Peyer's patch (tissue), 4 donors: ENCODE results near the gene ADAP1. TPM values are rescaled to one million over a fixed set of nuclear protein-coding genes. Genes with fewer than 3 reads are reported as not detected.

Experiments
- DNase-seq, 3 donors: peaks; one replicate each; pipeline ENCODE4 v3.0.0-alpha.2; 2017 to 2019
- H3K27ac ChIP-seq, 4 donors: fragments of 200-600 bp; sonication (generic); one replicate each; pipeline ENCODE4 v1.5.1; 2016 to 2019
- H3K27me3 ChIP-seq, 2 donors: fragments of 200-600 bp; sonication (generic); one replicate each; pipeline ENCODE4 v1.5.1; 2019
- H3K36me3 ChIP-seq, 3 donors: fragments of 200-600 bp; sonication (generic); one replicate each; pipeline ENCODE4 v1.5.1; 2016 to 2019
- H3K4me1 ChIP-seq, 4 donors: fragments of 200-600 bp; sonication (generic); one replicate each; pipeline ENCODE4 v1.5.1; 2016 to 2019
- H3K4me3 ChIP-seq, 4 donors: fragments of 200-600 bp; sonication (generic); 1 replicate in 3 of 4; 2 replicates in 1 of 4; pipeline ENCODE4 v1.5.1; 2016 to 2019; ENCODE audit warnings: mild to moderate bottlenecking in 1 of 4
- H3K9me3 ChIP-seq, 4 donors: fragments of 200-600 bp; sonication (generic); one replicate each; pipeline ENCODE4 v1.5.1; 2016 to 2019; ENCODE audit warnings: mild to moderate bottlenecking in 1 of 4
- POLR2A ChIP-seq, 2 donors: fragments of 450-650 bp; IDR thresholded peaks; one replicate each; pipeline ENCODE4 v1.5.1; 2017; ENCODE audit warnings: antibody characterized with exemption in 2 of 2, mild to moderate bottlenecking in 2 of 2, moderate library complexity in 2 of 2
- total RNA-seq, 4 donors: library from RNA; depleted of rRNA; stranded (reverse); fragments of >200 nt; gene quantifications; one replicate each; pipeline ENCODE4 v1.1.0, GENCODE V29; 2016
- TF ChIP-seq, protein P1 (sequence below), 6 experiments: fragments of 450-650 bp in 4 of 6; fragments of 200-600 bp in 2 of 6; sonication (generic) in 1 of 6; IDR thresholded peaks; one replicate each; pipeline ENCODE4 v1.5.1; 2017 to 2019; ENCODE audit warnings: antibody characterized with exemption in 6 of 6, mild to moderate bottlenecking in 3 of 6, moderate library complexity in 1 of 6

ADAP1 gene
- total RNA-seq, 4 donors from 2014 or later, result 102 to 146 (median 133) TPM

DNA sequence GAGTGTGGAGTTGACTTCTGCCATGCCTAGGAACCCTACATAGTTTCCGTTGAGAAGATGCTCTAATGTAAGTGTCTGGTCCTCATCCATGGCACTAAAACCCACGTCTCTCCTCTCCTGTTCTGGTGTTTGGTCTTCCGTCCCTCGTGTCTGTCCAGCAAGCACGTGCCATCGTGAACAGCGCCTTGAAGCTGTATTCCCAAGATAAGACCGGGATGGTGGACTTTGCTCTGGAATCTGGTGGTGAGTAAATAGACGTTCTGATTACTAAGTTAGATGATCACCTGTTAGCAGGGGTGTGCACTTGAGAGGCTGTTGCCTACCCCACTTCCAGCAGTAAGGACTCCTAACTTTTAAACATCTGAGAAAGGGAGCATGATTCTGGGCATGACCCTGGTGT is 93.3 kb downstream of the ADAP1 start:
- DNase-seq, result peak in 2 of 3 donors; percentile 69 to 86
- no peak for TF ChIP-seq POLR2A (IDR thresholded peaks at IDR 0.05)
- TF ChIP-seq, protein P1, sequence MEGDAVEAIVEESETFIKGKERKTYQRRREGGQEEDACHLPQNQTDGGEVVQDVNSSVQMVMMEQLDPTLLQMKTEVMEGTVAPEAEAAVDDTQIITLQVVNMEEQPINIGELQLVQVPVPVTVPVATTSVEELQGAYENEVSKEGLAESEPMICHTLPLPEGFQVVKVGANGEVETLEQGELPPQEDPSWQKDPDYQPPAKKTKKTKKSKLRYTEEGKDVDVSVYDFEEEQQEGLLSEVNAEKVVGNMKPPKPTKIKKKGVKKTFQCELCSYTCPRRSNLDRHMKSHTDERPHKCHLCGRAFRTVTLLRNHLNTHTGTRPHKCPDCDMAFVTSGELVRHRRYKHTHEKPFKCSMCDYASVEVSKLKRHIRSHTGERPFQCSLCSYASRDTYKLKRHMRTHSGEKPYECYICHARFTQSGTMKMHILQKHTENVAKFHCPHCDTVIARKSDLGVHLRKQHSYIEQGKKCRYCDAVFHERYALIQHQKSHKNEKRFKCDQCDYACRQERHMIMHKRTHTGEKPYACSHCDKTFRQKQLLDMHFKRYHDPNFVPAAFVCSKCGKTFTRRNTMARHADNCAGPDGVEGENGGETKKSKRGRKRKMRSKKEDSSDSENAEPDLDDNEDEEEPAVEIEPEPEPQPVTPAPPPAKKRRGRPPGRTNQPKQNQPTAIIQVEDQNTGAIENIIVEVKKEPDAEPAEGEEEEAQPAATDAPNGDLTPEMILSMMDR (IDR thresholded peaks at IDR 0.05), result no peak

DNA sequence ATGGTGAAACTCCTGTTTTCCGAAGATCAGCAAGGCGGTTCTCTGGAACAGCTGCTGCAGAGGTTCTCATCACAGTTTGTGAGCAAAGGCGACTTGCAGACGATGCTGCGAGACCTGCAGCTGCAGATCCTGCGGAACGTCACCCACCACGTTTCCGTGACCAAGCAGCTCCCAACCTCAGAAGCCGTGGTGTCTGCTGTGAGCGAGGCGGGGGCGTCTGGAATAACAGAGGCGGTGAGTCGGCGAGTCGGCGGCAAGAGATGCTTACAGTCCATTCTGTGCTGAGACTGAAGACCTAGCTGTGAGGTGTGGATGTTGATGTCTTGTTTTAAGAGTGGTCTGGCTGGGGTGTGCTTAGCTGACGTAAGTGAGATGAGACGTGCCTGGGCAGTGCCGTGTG is 94.3 kb downstream of the ADAP1 start:
- H3K9me3 ChIP-seq, result no peaks in the 10 kb centered on the region
- H3K4me3 ChIP-seq, result no peak overlapping the region
- no peaks in the 10 kb centered on the region for H3K27me3 ChIP-seq
- no peak for DNase-seq
- peaks cover 0 to 90% (median 0%) of the 10 kb centered on the region in 3 donors for H3K36me3 ChIP-seq
- H3K4me1 ChIP-seq, result peaks cover 0 to 2% (median 0%) of the 10 kb centered on the region in 4 donors
- H3K27ac ChIP-seq, result no peak overlapping the region
- TF ChIP-seq, protein P1 (IDR thresholded peaks at IDR 0.05), result no peak
- TF ChIP-seq POLR2A (IDR thresholded peaks at IDR 0.05), result no peak

More for the DNA sequence above, 93.3 kb downstream of the ADAP1 start:
- Histone ChIP-seq H3K9me3 (no peaks in the 10 kb centered on the region), H3K4me3 (no peak overlapping the region), H3K27me3 (no peaks in the 10 kb centered on the region), H3K27ac (peak overlapping the region in 1 of 4 donors; percentile 60), H3K36me3 (peaks cover 0 to 91% (median 0%) of the 10 kb centered on the region in 3 donors), H3K4me1 (peaks cover 0 to 2% (median 0%) of the 10 kb centered on the region in 4 donors)

DNA sequence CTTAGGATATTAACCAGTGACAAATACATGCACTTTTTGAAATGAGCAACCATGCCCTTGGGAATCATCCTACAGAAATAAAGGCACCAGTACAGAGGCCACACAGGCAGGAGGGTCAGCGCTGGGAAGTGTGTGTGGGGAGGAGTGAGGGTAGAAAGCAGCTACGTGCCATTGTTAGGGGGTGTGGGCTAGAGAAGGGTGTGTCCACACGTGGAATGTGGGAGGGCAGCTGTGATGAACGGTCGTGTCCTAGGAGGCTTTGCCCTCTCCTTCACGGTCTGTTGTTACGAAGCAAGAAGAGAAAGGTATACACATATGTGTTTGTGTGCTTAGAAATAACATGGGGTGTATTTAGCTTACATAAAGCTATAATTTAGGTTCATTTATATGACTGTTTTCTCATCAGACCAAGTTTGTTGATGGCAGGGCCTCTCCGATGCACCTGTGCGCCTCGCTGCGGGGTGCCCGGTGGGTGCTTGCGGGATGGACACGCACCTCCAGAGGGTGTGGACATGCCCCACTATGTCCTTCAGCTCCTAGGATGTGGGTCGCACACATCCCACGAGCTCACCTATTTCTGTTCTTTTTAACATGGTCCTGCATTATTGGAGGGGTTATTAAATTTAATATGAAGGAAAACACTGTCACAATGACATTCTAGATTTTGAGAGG is 95.0 kb downstream of the ADAP1 start:
- no peak for DNase-seq
- Histone ChIP-seq H3K27me3 (no peaks in the 10 kb centered on the region), H3K4me1 (peaks cover 0 to 2% (median 0%) of the 10 kb centered on the region in 4 donors), H3K9me3 (no peaks in the 10 kb centered on the region), H3K36me3 (peaks cover 0 to 90% (median 0%) of the 10 kb centered on the region in 3 donors), H3K27ac (no peak overlapping the region), H3K4me3 (no peak overlapping the region)
- TF ChIP-seq POLR2A (IDR thresholded peaks at IDR 0.05), result no peak
- TF ChIP-seq, protein P1 (IDR thresholded peaks at IDR 0.05), result no peak

DNA sequence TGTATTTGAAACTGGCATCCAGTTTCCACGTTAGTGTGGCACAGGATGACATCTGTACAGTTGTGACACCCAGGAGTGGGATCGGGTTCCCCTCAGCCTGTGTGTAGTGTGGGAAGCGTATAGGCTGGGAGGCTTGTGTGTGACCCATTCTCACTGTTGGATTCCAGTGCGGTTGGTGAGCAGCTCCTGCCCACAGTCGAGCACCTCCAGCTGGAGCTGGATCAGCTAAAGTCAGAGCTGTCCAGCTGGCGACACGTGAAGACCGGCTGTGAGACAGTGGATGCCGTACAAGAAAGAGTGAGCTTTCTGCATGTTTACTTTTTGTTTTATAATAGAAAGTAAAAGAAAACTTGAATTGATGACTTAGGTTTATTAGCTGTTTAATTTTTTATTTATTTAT is 96.8 kb downstream of the ADAP1 start:
- TF ChIP-seq, protein P1 (IDR thresholded peaks at IDR 0.05), result no peak
- no peak for TF ChIP-seq POLR2A (IDR thresholded peaks at IDR 0.05)
- H3K4me3 ChIP-seq, result no peak overlapping the region
- H3K36me3 ChIP-seq, result peaks cover 0 to 97% (median 0%) of the 10 kb centered on the region in 3 donors
- H3K27ac ChIP-seq, result no peak overlapping the region
- H3K9me3 ChIP-seq, result no peaks in the 10 kb centered on the region
- peaks cover 0 to 2% (median 0%) of the 10 kb centered on the region in 4 donors for H3K4me1 ChIP-seq
- H3K27me3 ChIP-seq, result no peaks in the 10 kb centered on the region
- no peak for DNase-seq

DNA sequence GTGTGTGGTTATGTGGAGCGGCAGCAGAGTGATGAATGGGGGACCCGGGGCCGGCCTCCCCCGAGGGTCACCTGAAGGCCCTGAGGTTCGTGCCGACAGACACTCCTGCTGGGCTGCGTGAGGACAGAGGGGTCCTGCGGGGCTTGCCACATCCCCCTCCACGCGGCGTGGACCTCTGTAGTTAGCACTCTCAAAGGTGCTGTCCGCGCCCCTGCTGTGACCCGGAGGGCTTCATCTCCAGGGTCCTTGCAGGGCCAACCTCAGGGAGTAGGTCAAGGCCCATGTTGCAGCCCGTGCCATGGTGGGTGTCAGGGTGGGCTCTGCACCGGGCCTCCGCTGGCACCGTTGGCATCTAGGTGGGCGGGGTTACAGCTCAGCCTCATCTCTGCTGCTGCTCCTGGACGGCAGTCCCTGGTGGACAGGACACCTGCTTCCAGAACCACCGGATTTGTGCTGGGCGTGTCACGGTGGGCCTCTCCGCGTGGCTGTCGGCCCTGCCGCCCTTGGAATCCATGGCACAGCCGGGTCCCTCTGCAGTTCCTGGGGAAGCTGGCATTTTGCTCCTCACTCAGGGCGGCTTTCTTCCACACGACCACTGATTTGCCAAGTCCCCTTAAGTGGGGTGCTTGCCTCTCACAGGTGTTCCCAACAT is 97.9 kb downstream of the ADAP1 start:
- peaks cover 0 to 97% (median 0%) of the 10 kb centered on the region in 3 donors for H3K36me3 ChIP-seq
- H3K4me3 ChIP-seq, result no peak overlapping the region
- TF ChIP-seq, protein P1 (IDR thresholded peaks at IDR 0.05), result no peak
- DNase-seq, result no peak
- no peaks in the 10 kb centered on the region for H3K9me3 ChIP-seq
- peaks cover 0 to 2% (median 0%) of the 10 kb centered on the region in 4 donors for H3K4me1 ChIP-seq
- no peaks in the 10 kb centered on the region for H3K27me3 ChIP-seq
- no peak overlapping the region for H3K27ac ChIP-seq
